NCI-H2107 treated with DMSO at 0.1 percent for 48 hours (cell line): ENCODE data around the gene RHBDL3.
"Not testable (repeated sequence)": the region's sequence is repeated elsewhere in the genome, so short reads cannot be mapped to it uniquely, and the experiment has no call there.

Experiments used
- DNase-seq: peaks from one replicate; lab custom pipeline; 2025; ENCODE audit not compliant: unreplicated experiment; lab: John Stamatoyannopoulos, UW

RHBDL3 gene, protein sequence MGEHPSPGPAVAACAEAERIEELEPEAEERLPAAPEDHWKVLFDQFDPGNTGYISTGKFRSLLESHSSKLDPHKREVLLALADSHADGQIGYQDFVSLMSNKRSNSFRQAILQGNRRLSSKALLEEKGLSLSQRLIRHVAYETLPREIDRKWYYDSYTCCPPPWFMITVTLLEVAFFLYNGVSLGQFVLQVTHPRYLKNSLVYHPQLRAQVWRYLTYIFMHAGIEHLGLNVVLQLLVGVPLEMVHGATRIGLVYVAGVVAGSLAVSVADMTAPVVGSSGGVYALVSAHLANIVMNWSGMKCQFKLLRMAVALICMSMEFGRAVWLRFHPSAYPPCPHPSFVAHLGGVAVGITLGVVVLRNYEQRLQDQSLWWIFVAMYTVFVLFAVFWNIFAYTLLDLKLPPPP

DNA sequence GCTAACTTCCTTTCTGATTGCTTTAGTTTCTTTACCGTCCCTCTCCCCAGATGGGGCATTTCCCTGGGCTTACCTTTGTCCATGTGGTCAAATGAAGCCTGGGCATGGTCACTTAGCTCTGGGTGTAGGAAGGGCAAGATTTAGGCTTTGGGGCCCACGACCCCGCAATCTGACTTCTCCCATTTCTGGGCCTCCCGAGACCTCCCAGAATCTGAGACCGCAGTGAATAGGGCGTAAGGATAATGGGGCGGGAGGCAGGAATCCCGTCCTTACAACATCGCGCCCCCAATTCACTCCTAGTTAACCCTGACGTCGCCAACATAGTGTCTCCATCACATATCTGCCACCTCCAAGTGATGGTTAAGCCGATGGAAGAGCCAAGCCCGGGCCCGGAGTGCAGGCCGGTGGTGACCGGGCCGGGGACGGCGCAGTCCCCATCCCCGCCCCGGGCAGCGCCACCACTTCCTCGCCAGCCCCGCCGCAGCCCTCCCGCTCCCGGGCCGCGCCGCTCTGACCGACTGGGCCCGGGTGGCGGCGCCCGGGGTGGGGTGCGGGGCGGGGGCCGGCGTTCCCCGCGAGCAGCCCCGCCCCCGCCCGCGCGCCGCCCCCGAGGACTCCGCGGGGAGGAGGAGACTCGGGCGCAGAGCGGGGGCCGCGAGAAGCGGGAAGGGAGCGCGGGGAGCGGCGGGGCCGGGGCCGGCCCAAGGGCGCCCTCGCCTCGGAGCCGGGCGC is at the start of gene RHBDL3:
RHBDL3 (plus strand) TSS at position 641 of the 732 bp plus-strand sequence. CDS start 358 bp downstream, outside the sequence.
- no peak for DNase-seq

- DNase-seq = no peak
Observed at GRCh38 chr17:32222621-32223020, 43.0 kb upstream of the RHBDL3 start.

GRCh38 chr17:32223703-32224102 is 41.9 kb upstream of the RHBDL3 start:
- DNase-seq = no peak

DNA sequence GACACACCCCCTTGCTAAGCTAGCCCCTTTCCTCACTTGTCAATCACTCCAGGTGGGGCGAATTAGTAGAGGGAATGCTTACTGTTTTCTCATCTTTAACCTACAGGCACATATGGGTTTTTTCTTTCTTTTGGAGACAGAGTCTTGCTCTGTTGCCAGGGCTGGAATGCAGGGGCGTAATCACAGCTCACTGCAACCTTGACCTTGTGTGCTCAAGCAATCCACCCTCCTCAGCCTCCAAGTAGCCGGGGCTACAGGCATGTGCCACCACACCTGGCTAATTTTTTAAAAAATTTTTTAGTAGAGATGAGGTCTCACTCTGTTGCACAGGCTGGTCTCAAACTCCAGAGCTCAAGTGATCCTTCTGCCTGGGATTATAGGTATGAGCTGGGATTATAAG is 38.7 kb upstream of the RHBDL3 start:
- no peak for DNase-seq

- DNase-seq = no peak
Observed at GRCh38 chr17:32227910-32228309, 37.7 kb upstream of the RHBDL3 start.

- no peak for DNase-seq
Observed at GRCh38 chr17:32235588-32235987, 30.0 kb upstream of the RHBDL3 start.

GRCh38 chr17:32239456-32239855 is 26.2 kb upstream of the RHBDL3 start:
- no peak for DNase-seq

DNA sequence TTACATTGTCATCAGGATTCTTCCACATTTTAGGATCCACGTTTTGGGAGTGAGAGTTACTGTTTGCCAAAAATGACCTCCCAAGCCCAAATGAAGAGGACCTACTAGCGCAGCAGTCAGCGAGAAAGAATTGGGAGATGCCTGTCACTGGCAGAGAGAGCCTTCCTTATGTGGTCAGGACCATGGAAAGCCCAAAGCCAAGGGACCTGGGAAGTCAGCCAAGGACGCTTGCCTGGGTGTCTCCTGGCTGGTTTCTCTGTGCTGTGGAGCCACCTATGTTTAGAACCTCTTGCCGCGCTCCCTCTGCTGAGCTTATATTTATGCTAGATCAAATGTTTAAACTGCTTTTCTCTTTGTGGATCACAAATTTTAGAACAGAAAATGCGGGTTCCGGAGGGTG is 24.9 kb upstream of the RHBDL3 start:
- no peak for DNase-seq

- no peak for DNase-seq
Observed at GRCh38 chr17:32241640-32242039, 24.0 kb upstream of the RHBDL3 start.

DNA sequence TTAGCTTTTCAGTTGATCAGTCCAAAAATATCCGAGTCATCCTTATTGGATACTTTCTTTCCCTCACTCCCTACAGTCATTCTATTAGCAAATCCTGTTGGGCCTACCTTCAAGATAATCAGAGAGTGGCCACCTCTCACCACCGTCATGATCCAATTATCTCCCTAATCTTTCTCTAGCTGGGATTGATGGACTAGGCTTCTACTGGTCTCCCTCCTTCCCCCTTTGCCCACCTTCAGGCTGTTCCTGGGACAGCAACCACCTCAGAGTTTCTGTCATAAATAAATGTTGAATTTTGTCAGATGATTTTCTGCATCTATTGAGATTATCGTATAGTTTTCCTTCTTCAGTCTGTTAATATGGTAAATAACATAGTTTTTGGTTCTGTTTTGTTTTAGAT is 16.2 kb upstream of the RHBDL3 start:
- no peak for DNase-seq

GRCh38 chr17:32253117-32253611 is 12.5 kb upstream of the RHBDL3 start:
- peak; percentile 54 for DNase-seq

- DNase-seq = peak; percentile 42
Observed at GRCh38 chr17:32256012-32256700, 9.5 kb upstream of the RHBDL3 start.

GRCh38 chr17:32256701-32257019 is 9.0 kb upstream of the RHBDL3 start:
- DNase-seq = no peak

DNA sequence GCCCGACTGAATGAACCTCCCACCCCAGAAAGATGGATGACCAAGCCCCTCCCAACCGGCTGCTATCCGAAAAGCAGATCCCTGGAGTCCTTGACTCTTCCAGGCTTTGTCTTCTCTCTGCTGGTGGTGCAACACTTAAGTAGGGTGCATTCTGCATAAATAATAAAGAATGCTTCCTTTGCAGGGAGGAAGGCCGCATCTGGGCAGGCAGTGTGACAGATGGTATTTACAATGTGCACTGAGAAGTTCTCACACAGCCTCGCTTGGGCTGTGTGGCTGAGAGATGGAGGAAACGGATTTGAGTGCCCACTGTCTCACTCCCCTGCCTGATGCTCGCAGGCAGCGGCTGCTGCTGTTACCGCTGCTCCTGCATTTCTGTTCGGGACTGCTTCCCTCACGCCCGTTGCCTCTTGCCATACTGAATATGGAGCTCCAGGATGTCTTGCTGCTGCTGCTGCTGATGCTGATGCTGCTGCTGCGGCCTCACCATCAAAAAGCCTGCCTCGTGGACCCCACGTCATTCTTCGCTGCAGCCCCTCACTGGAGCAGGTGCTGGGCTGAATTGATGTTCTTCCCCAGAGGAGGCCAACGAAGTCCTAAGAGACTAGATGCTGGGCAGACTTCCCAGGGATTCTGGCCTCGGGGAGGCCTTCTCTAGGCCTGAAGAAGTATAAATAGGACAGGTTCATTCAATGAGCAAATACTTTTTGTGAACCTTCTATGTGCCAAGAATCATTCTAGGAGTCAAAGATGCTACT is 7.1 kb upstream of the RHBDL3 start:
- peak; percentile 48 for DNase-seq

DNA sequence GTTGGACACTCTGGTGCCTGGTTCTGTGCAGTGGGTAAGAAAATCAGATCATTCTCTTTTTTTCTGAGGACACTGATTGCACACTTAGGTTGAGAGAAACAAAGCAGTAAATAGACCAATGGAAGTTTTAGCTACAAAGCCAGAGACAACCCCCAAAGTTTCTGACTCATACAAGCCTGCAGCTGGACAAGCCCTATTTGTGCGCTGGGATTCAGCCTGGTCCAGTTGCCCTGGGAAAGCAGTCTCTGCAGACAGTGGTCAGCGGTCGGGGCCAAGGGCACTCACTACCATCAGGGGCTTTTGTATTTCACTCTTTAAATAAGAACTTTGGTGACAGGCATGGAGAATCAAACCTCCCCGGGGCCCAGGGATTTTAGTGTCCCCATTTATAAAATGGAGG is 6.0 kb upstream of the RHBDL3 start:
- DNase-seq = no peak

- DNase-seq = no peak
Observed at GRCh38 chr17:32261417-32261736, 4.3 kb upstream of the RHBDL3 start.

- no peak for DNase-seq
Observed at GRCh38 chr17:32261936-32262510, 3.6 kb upstream of the RHBDL3 start.

DNA sequence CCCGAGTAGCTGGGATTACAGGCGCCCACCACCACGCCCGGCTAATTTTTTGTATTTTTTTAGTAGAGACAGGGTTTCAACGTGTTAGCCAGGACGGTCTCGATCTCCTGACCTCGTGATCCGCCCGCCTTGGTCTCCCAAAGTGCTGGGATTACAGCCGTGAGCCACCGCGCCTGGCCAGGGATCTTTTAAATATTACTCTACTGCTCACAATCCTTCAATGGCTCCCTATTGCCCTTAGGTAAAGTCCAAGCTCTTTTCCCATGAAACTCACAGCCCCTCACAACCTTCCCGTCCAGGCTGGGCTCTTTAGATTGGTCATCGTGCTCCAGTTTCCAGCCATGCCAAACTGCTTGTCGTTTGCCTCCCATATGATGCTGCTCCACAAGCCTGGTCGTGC is 2.1 kb upstream of the RHBDL3 start:
- DNase-seq = not testable (repeated sequence)

DNA sequence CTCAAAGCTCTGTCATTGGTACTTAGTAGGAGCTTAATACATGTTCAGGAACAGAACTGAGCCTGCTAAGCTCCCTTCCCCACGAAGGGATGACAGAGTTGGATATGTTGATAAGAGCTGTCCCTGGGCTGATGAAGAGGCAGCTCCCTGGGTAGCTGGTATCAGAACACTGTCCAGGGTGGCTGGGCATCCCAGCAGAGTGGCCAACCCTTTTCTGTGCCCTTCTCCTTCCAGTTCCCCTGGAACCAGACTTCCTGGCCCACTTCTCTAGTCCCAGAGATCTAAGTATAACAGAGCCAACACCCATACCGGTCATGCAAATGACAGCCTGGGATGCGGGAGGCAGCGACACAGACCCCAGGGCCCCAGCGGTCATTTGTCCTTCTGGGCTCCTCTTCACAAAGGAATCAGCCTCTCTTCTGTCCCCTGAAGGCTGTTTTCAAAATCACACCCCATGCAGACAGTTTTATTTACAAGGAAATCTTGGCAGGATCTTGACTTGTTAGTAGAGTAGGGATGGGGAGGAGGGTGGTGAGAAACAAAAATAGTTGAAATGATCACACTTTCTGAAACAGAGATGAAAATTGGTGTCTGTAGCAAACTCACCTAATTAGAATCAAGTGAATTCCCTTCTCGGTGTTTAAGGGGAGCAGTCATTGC is 1.4 kb upstream of the RHBDL3 start:
- no peak for DNase-seq

GRCh38 chr17:32264823-32265191 is 825 bp upstream of the RHBDL3 start:
- no peak for DNase-seq

GRCh38 chr17:32266051-32266388 is 388 bp downstream of the RHBDL3 start:
- no peak for DNase-seq
